ENCODE results near the gene ATP7B.

DNA sequence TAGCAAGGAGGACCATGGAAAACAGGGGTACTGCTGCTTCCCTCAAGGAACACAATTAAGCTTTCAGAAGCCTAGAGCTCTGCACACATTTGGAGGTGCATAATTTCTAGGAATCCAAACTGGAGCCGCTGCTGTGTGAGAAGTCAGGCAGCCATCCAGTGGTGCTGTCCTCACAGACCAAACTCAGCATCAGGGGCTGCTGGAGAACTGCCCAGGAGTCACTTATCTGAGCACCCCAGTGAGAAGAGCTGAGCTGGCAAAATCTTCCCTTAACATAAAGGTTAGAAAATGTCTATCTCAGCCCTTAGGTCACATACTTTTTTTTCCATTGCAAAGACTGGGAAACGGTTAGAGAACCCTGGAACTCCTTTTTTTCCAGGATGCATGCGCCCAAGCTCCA lies 72.8 kb downstream of the ATP7B start:
- TF ChIP-seq, protein P1, sequence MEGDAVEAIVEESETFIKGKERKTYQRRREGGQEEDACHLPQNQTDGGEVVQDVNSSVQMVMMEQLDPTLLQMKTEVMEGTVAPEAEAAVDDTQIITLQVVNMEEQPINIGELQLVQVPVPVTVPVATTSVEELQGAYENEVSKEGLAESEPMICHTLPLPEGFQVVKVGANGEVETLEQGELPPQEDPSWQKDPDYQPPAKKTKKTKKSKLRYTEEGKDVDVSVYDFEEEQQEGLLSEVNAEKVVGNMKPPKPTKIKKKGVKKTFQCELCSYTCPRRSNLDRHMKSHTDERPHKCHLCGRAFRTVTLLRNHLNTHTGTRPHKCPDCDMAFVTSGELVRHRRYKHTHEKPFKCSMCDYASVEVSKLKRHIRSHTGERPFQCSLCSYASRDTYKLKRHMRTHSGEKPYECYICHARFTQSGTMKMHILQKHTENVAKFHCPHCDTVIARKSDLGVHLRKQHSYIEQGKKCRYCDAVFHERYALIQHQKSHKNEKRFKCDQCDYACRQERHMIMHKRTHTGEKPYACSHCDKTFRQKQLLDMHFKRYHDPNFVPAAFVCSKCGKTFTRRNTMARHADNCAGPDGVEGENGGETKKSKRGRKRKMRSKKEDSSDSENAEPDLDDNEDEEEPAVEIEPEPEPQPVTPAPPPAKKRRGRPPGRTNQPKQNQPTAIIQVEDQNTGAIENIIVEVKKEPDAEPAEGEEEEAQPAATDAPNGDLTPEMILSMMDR (conservative IDR thresholded peaks at IDR 0.05 in 1 of 2, IDR thresholded peaks at IDR 0.05 in 1 of 2; ENCODE audit: low read depth in 1 of 2, low read length in 2 of 2), result no peak
- no peak for TF ChIP-seq EZH2 (IDR thresholded peaks at IDR 0.05; ENCODE audit: low read length, missing control alignments)
